ENCODE data around the gene WFDC1.

Gene WFDC1

DNA sequence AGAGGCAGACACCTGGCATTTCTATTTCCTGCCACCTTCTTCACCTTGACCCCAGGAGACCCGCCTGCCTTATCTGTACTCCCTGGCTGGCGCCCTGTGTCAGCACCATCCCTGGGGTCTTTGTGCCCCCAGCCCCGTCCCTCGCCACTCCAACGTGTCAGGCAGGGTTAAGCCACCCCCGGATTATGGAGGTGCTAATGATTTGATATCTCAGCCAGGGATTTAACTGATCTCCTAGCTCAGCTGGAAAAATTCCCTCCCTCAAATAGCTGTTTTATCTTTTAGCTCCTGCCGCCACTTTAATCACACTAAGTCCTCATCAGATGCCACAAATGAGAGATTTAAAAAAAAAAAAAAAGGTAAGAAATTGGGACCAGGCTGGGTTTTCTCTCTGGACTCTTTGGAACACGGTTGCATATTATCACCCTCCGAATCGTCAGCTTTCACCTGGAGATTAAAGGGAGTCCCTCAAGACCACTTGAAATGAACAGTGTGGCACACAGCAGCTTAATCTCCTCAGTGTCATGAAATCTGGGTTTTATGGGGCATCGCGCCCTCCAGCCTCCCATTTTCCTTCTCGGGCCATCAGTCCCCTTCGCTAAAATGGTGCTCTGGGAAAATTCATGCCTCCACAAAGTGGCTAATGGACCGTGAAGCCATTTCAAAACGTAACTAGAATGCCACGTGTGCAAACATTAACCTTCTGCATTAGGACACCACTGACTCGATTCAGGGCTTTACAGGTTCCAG is 26.2 kb upstream of the WFDC1 start:
- Mint-ChIP-seq H3K9me3 (no peaks in the 10 kb centered on the region), H3K4me3 (peak overlapping the region in 2 of 3 experiments; percentile 5 to 27), H3K36me3 (ENCODE audit: low read depth) (no peaks in the 10 kb centered on the region), H3K27me3 (ENCODE audit: low read depth) (peaks cover 15% of the 10 kb centered on the region), H3K4me1 (peaks cover 4% of the 10 kb centered on the region), H3K27ac (peak overlapping the region in 2 of 3 experiments; percentile 62 to 82)
- no peak for TF ChIP-seq CTCF (IDR thresholded peaks at IDR 0.05; ENCODE audit: unreplicated experiment in 3 of 3)

DNA sequence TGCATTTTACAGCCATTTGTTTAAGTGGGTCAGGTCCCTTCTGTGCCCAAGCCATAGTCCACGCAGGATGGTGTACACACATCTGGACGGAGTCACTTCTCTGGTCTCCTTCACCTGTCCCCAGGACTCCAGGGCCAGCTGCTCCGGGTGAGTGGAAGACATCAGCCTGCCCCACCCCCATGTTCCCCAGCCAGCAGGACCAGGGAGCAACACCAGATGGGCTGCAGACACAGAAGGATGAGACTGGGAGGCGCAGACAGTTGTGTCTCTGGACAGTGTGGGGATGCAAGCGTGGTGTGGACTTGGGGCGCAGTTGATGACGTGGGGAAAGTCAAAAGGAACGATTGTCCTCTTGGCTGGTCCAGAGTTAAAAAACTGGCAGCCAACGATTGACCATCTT is 24.6 kb upstream of the WFDC1 start:
- H3K4me1 Mint-ChIP-seq, result peaks cover 4% of the 10 kb centered on the region
- no peaks in the 10 kb centered on the region for H3K36me3 Mint-ChIP-seq (ENCODE audit: low read depth)
- H3K27ac Mint-ChIP-seq, result peak overlapping the region in 1 of 3 experiments; percentile 18
- no peak overlapping the region for H3K4me3 Mint-ChIP-seq
- no peak for TF ChIP-seq CTCF (IDR thresholded peaks at IDR 0.05; ENCODE audit: unreplicated experiment in 3 of 3)
- H3K9me3 Mint-ChIP-seq, result no peaks in the 10 kb centered on the region
- H3K27me3 Mint-ChIP-seq (ENCODE audit: low read depth), result peaks cover 11% of the 10 kb centered on the region

GRCh38 chr16:84270531-84270930 is 24.1 kb upstream of the WFDC1 start:
- Mint-ChIP-seq H3K27me3 (ENCODE audit: low read depth) (peaks cover 12% of the 10 kb centered on the region), H3K27ac (no peak overlapping the region), H3K36me3 (ENCODE audit: low read depth) (no peaks in the 10 kb centered on the region), H3K4me1 (peaks cover 4% of the 10 kb centered on the region), H3K9me3 (no peaks in the 10 kb centered on the region), H3K4me3 (no peak overlapping the region)
- no peak for TF ChIP-seq CTCF (IDR thresholded peaks at IDR 0.05; ENCODE audit: unreplicated experiment in 3 of 3)

DNA sequence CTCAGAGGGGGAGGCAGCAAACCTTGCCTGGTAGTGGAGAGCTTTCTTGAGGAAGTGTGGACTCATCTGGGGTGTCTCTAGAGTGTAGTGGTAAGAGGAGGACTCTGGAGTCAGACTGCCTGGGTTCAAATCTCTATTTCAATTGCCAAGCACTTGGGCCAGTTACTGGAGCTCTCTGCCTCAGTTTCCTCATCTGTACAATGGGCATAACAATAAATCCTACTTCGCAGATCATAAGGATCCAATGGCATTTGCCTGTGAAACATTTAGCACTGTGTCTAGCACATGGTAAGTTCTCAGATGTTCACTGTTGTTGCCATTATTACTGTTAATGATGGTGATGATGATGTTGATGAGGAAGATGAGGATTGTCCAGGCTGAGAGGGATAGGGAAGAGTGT is 23.6 kb upstream of the WFDC1 start:
- Mint-ChIP-seq H3K4me3 (no peak overlapping the region), H3K36me3 (ENCODE audit: low read depth) (no peaks in the 10 kb centered on the region), H3K9me3 (no peaks in the 10 kb centered on the region), H3K27me3 (ENCODE audit: low read depth) (peaks cover 17% of the 10 kb centered on the region), H3K4me1 (peaks cover 4% of the 10 kb centered on the region), H3K27ac (no peak overlapping the region)
- no peak for TF ChIP-seq CTCF (IDR thresholded peaks at IDR 0.05; ENCODE audit: unreplicated experiment in 3 of 3)

- peaks cover 4% of the 10 kb centered on the region for H3K4me1 Mint-ChIP-seq
- H3K4me3 Mint-ChIP-seq, result no peak overlapping the region
- no peak overlapping the region for H3K27ac Mint-ChIP-seq
- peaks cover 17% of the 10 kb centered on the region for H3K27me3 Mint-ChIP-seq (ENCODE audit: low read depth)
- no peaks in the 10 kb centered on the region for H3K9me3 Mint-ChIP-seq
- H3K36me3 Mint-ChIP-seq (ENCODE audit: low read depth), result no peaks in the 10 kb centered on the region
- TF ChIP-seq CTCF (IDR thresholded peaks at IDR 0.05; ENCODE audit: unreplicated experiment in 3 of 3), result no peak
These were observed 22.8 kb upstream of the WFDC1 start for GRCh38 chr16:84271866-84272265.

GRCh38 chr16:84272740-84273320 is 21.8 kb upstream of the WFDC1 start:
- peaks cover 4% of the 10 kb centered on the region for H3K4me1 Mint-ChIP-seq

More at GRCh38 chr16:84272740-84273320, 21.8 kb upstream of the WFDC1 start:
- Mint-ChIP-seq H3K4me3 (no peak overlapping the region), H3K27ac (no peak overlapping the region), H3K27me3 (ENCODE audit: low read depth) (peaks cover 24% of the 10 kb centered on the region), H3K9me3 (no peaks in the 10 kb centered on the region), H3K36me3 (ENCODE audit: low read depth) (no peaks in the 10 kb centered on the region)
- no peak for TF ChIP-seq CTCF (IDR thresholded peaks at IDR 0.05; ENCODE audit: unreplicated experiment in 3 of 3)

Data from nephron (organoid).